Ovary (tissue), 10 donors: ENCODE results near the gene RRP15. TPM values are rescaled to one million over a fixed set of nuclear protein-coding genes. Genes with fewer than 3 reads are reported as not detected.

Experiments
- DNase-seq, 5 donors: peaks; one replicate each; pipeline ENCODE4 v3.0.0-alpha.2; 2019 to 2020
- H3K27ac ChIP-seq, 2 donors: fragments of 200-600 bp; one replicate each; pipeline versions ENCODE4 v1.5.1 to v1.8.0; 2019 to 2022
- H3K27me3 ChIP-seq: fragments of 200-600 bp; one replicate; pipeline ENCODE4 v1.8.0; 2022
- H3K36me3 ChIP-seq: fragments of 200-600 bp; sonication (generic); one replicate; pipeline ENCODE4 v1.5.1; 2019
- H3K4me1 ChIP-seq: one replicate; pipeline ENCODE4 v1.8.1; 2013; ENCODE audit warnings: mild to moderate bottlenecking, moderate library complexity; ENCODE audit not compliant: insufficient read depth
- H3K4me3 ChIP-seq: fragments of 200-600 bp; sonication (generic); one replicate; pipeline ENCODE4 v1.5.1; 2017
- H3K9me3 ChIP-seq, 2 donors: fragments of 200-600 bp in 1 of 2; sonication (generic) in 1 of 2; one replicate each; pipeline versions ENCODE4 v1.5.1 to v1.8.1; 2013 to 2019; ENCODE audit warnings: mild to moderate bottlenecking in 1 of 2, moderate library complexity in 1 of 2
- CTCF ChIP-seq, 3 donors: fragments of 450-650 bp in 2 of 3; fragments of 200-600 bp in 1 of 3; IDR thresholded peaks; one replicate each; pipeline versions ENCODE4 v1.5.1 to v1.8.0; 2016 to 2022; ENCODE audit warnings: antibody characterized with exemption in 3 of 3, mild to moderate bottlenecking in 1 of 3
- EP300 ChIP-seq: sonication (generic); formaldehyde crosslinking; IDR thresholded peaks from one replicate; pipeline ENCODE4 v1.6.1; 2017; ENCODE audit warnings: antibody characterized with exemption
- POLR2A ChIP-seq: fragments of 450-650 bp; IDR thresholded peaks from one replicate; pipeline ENCODE4 v1.6.1; 2017; ENCODE audit warnings: antibody characterized with exemption, mild to moderate bottlenecking, moderate library complexity
- WGBS, 3 donors: extraction: QIAGEN DNeasy Blood & Tissue Kit in 1 of 3; methylation state at CpG; one replicate each; pipeline versions ENCODE4 v1.1.5 to v1.1.7; 2013 to 2017; 5-methylcytosine and 5-hydroxymethylcytosine counted together
- intact Hi-C, 4 donors: fragments of 100-400 bp; cut with DNase I; formaldehyde crosslinking; loops; one replicate each; pipeline versions ENCODE4 v1.11.0 to v1.15.1; 2022 to 2023
- long read RNA-seq, 3 donors: library from polyadenylated mRNA in 2 of 3; unstranded in 2 of 3; transcript quantifications; one replicate each; pipeline ENCODE4 v2.0.0 and lab custom pipeline, GENCODE V29; 2021 to 2026
- polyA plus RNA-seq, 2 donors: library from polyadenylated mRNA; stranded (reverse); fragments of 200-250 nt in 1 of 2; fragments of 350-450 nt in 1 of 2; fragmentation: Illumina TruSeq in 1 of 2; extraction: RNeasy Lipid Tissue Mini Kit (QIAGEN cat#74804) in 1 of 2; gene quantifications; one replicate each; pipeline ENCODE4 v1.2.3, GENCODE V29; 2013 to 2014
- total RNA-seq, 7 donors: library from RNA; depleted of rRNA in 2 of 7; stranded (reverse); fragments of >200 nt in 2 of 7; fragmentation: NEBNext Ultra II Directional in 3 of 7; extraction: Animal tissue kit (Norgen Biotek cat#: 25700) in 3 of 7; gene quantifications; one replicate each; pipeline versions ENCODE4 v1.1.0 to v1.2.4, GENCODE V29; 2016 to 2023
- donor health status: DM: no; HTN: no; CAD: no; lungs with moderate emphysema.
- donor health status: DM: no; HTN: no; CAD: no.
- donor health status: Bipolar disorder and iron deficiency.
- donor health status: DM: yes; HTN: yes; CAD: no.
- donor health status: DM: no; HTN: no; CAD: no.
- donor health status: DM: yes; HTN: yes; CAD: no.

RRP15 gene
- 10 to 100 TPM in 5 of 7 donors, 1 to 10 TPM in 2; 5.3 to 27.9 (median 18.6) TPM for total RNA-seq
- polyA plus RNA-seq: 1 to 10 TPM; 2.3 to 7.6 TPM
- long read RNA-seq, donor 1, full-length matches to known transcripts: 6 of 11 reads
- long read RNA-seq, donor 1, partial matches to known transcripts: 1 of 11 reads
- long read RNA-seq, donor 1, other reads (novel, unspliced or antisense): 4 of 11 reads
- long read RNA-seq, donor 2, full-length matches to known transcripts: 14 of 29 reads
- long read RNA-seq, donor 2, partial matches to known transcripts: 15 of 29 reads
- long read RNA-seq, donor 2, other reads (novel, unspliced or antisense): 0 of 29 reads
- long read RNA-seq, donor 3, full-length matches to known transcripts: 13 of 18 reads
- long read RNA-seq, donor 3, partial matches to known transcripts: 1 of 18 reads
- long read RNA-seq, donor 3, other reads (novel, unspliced or antisense): 4 of 18 reads

- H3K4me1 ChIP-seq: peaks cover 3% of the 10 kb centered on the region
- H3K4me3 ChIP-seq: peak within 1 kb of the TSS; percentile 79
- peak; percentile 79 to 90 (median 86) for DNase-seq
- no peaks in the 10 kb centered on the region for H3K9me3 ChIP-seq
- H3K27me3 ChIP-seq: no peaks in the 10 kb centered on the region
- intact Hi-C loops: loop anchor here in 1 of 4 donors (5.0 kb wide), 1 partner anchor 532 kb away; no protein-coding TSS in a partner anchor
- TF ChIP-seq EP300 (no peak), CTCF (IDR thresholded peaks at IDR 0.05) (no peak), POLR2A (no peak)
- H3K27ac ChIP-seq: peak within 1 kb of the TSS; percentile 34 to 58
- no peaks in the 10 kb centered on the region for H3K36me3 ChIP-seq
- 0% methylated on average over 31 to 45 of the region's 45 CpGs for WGBS, 3 donors
Measured at GRCh38 chr1:218284917-218285635, at the start of gene RRP15. TSS of gene RRP15 (plus strand) at chr1:218285293. CDS start at chr1:218285317, 24 bp downstream.

DNA sequence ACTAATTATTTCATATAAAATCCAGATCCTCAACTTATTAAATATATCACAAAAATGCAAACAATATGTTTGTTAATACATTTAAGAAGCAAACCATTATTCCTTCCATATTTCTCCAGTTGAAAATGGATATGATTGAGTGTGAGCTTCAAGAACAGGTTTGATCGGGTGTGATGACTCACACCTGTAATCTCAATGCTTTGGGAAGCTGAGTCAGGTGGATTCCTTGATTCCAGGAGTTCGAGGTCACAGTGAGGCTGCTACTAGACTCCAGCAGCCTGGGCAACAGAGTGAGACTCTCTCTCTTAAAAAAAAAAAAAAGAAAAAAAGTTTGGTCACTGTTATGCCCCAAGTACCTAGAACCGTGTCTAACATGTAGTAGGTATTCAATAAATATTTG lies 42.9 kb upstream of the RRP15 start:
- no peak overlapping the region for H3K4me3 ChIP-seq
- no peaks in the 10 kb centered on the region for H3K4me1 ChIP-seq
- no peaks in the 10 kb centered on the region for H3K36me3 ChIP-seq
- no peak overlapping the region for H3K27ac ChIP-seq
- 76 to 78% (median 77%) methylated on average over 3 of the region's 3 CpGs for WGBS, 3 donors
- intact Hi-C loops: no loop called here
- no peaks in the 10 kb centered on the region for H3K27me3 ChIP-seq
- no peak for TF ChIP-seq POLR2A
- H3K9me3 ChIP-seq: no peaks in the 10 kb centered on the region
- no peak for DNase-seq

- Histone ChIP-seq H3K4me3 (no peak overlapping the region), H3K27me3 (no peaks in the 10 kb centered on the region), H3K27ac (no peak overlapping the region), H3K4me1 (no peaks in the 10 kb centered on the region), H3K9me3 (no peaks in the 10 kb centered on the region), H3K36me3 (no peaks in the 10 kb centered on the region)
- TF ChIP-seq POLR2A (no peak), CTCF (IDR thresholded peaks at IDR 0.05) (no peak), EP300 (no peak)
- no peak for DNase-seq
- intact Hi-C loops: no loop called here
Measured at GRCh38 chr1:218247339-218247738, 37.8 kb upstream of the RRP15 start.

DNA sequence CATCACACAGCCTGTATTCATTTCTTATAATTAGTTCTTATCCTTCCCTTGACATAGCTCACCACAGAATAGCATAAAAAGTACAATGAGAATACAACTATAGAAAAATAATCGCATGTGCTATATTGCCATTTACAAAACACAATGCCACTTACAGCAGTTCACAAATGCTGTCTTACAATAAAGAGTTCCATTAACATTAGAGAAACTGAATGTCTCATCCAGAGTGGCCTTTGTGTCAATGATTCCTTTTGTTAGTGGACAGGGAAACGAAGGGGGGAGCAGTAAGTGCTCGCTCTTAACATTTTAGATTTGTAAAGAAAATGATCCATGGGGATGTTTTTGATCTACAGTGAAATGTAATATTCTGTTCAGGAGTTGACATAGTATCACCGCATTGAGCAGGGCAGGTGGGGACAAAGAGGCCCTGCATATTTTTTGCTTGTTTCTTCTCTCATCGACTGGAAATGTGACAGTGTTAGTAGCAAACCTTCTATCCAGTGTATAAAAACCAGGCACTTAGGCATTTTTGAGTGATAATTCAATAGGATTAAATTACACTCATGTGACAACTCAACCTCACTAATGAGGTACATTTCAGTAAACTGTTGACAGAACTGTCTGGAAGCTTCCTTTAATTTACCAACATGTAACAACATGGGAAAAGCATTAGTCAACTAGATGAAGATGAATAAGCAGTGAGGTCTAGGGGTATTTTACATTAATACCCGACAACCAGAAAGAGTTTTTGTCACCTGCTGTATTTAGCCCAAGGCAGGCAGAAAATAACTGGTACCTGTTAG lies 35.6 kb upstream of the RRP15 start:
- no peak for DNase-seq
- no peak for TF ChIP-seq CTCF (IDR thresholded peaks at IDR 0.05)
- no peak for TF ChIP-seq POLR2A
- TF ChIP-seq EP300: no peak
- Histone ChIP-seq H3K4me1 (no peaks in the 10 kb centered on the region), H3K27ac (no peak overlapping the region), H3K4me3 (no peak overlapping the region), H3K27me3 (no peaks in the 10 kb centered on the region), H3K36me3 (no peaks in the 10 kb centered on the region), H3K9me3 (no peaks in the 10 kb centered on the region)
- WGBS, 3 donors: 83 to 87% (median 86%) methylated on average over 6 of the region's 6 CpGs
- intact Hi-C loops: no loop called here
